Fibroblast of the aortic adventitia (primary cell): ENCODE measurements around the gene TANK. TPM values are rescaled to one million over a fixed set of nuclear protein-coding genes. Genes with fewer than 3 reads are reported as not detected.

Source experiments
- DNase-seq: peaks from one replicate; pipeline ENCODE4 v3.0.0-alpha.2; 2010; ENCODE audit warnings: low read depth
- H3K4me3 ChIP-seq: 2 replicates; pipeline ENCODE4 v1.5.1; 2011; ENCODE audit warnings: low read depth, mild to moderate bottlenecking, control low read depth, low read length, moderate library complexity
- total RNA-seq: library from RNA; depleted of rRNA; stranded (reverse); fragments of >200 nt; gene quantifications from 2 replicates; pipeline ENCODE4 v1.2.3, GENCODE V29; 2012; ENCODE audit warnings: low replicate concordance
- TF ChIP-seq, protein P1 (sequence below): IDR thresholded peaks from 2 replicates; pipeline ENCODE4 v1.5.1; 2011; ENCODE audit warnings: mild to moderate bottlenecking, low read length, control low read depth, inconsistent platforms; ENCODE audit not compliant: insufficient read depth

Gene TANK, protein sequence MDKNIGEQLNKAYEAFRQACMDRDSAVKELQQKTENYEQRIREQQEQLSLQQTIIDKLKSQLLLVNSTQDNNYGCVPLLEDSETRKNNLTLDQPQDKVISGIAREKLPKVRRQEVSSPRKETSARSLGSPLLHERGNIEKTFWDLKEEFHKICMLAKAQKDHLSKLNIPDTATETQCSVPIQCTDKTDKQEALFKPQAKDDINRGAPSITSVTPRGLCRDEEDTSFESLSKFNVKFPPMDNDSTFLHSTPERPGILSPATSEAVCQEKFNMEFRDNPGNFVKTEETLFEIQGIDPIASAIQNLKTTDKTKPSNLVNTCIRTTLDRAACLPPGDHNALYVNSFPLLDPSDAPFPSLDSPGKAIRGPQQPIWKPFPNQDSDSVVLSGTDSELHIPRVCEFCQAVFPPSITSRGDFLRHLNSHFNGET
- 44.2 and 57.8 TPM in 2 replicates for total RNA-seq

DNA sequence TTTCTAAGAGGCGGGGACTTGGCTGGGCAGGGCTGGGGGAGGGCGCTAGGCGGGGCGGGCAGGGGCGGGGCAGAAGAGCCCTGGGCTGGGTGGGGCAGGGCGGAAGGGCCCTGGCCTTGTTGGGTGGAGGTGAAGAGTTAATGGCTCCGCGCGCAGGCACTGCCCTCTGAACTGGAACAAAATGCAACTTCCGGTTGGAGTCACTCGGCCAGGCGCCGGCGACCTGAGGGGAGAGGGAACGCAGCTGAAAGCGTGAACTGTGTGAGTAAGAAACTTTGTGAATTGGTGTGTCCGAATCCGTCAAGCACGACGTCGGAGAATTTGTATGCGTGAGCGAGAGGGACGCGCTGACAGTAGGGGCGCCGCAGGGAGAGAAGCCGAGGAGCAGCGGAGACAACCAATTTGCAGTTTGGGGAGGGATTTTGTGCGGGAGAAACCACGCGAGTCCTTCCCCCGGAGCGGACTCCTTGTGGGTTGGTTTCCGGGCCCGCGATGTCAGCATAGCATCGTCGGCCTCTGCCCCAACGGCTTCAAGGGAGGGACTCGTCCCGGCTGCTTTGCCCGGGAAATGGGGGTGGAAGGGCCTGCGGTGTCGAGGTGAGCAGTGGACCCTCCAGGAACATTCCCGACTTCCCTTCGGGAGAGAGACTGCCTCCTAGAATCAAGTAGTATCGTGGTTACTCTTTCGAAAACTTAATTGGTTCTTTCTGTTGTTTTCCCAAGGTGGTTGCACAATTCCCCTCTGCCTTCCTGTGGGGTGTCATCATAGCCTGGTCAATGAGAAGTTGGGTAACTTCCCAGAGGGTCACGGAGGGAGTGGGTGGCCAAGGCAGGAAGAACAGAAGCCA lies at the start of gene TANK:
Gene TANK, plus strand, starts transcription at position 203 of the 848 bp plus-strand sequence. CDS start 19,235 bp downstream, outside the sequence.
- H3K4me3 ChIP-seq = peak within 1 kb of the TSS; percentile 95
- peak; percentile 98 for DNase-seq
- TF ChIP-seq, protein P1, sequence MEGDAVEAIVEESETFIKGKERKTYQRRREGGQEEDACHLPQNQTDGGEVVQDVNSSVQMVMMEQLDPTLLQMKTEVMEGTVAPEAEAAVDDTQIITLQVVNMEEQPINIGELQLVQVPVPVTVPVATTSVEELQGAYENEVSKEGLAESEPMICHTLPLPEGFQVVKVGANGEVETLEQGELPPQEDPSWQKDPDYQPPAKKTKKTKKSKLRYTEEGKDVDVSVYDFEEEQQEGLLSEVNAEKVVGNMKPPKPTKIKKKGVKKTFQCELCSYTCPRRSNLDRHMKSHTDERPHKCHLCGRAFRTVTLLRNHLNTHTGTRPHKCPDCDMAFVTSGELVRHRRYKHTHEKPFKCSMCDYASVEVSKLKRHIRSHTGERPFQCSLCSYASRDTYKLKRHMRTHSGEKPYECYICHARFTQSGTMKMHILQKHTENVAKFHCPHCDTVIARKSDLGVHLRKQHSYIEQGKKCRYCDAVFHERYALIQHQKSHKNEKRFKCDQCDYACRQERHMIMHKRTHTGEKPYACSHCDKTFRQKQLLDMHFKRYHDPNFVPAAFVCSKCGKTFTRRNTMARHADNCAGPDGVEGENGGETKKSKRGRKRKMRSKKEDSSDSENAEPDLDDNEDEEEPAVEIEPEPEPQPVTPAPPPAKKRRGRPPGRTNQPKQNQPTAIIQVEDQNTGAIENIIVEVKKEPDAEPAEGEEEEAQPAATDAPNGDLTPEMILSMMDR = peak; percentile 12

DNA sequence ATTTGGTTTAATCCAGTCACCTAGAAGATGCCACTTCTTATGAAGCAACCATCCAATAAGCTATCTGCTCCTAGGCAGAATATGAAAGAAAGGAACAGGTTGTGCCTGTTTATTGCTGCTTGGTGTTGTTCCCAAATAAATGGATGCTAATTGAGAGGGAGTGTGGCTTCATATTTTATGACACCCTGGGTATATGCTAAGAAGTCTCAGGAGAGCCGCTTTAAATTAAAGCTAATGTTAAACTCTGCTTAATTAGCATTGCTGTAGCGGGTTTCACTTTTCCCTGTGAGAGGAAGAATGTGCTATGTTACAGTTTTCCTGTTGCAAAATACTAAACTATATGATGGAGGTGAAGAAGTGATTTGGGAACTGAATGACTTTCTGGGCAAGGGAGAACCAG lies 48.7 kb upstream of the TANK start:
- no peak for DNase-seq
- TF ChIP-seq, protein P1 = no peak
- H3K4me3 ChIP-seq = no peak overlapping the region

DNA sequence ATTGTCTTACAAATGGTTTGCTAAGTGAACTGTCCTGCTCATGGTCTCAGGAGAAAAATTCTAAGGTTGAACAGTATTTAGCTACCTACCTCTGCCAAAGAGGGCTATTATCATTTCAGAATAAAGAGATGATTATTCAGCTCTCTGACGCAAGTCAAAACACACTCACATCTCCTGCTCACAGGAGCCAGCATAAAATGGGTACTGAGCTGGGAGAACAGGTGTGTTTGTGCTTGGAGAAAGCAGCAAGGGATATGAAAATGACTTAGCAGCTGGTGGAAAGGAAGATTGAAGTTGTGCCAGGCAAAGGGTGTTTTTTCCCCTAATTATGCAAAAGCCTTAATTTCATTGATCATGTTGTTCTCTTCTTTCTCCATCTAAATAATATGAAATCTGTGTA lies 47.3 kb upstream of the TANK start:
- no peak overlapping the region for H3K4me3 ChIP-seq
- no peak for DNase-seq
- TF ChIP-seq, protein P1 = no peak

DNA sequence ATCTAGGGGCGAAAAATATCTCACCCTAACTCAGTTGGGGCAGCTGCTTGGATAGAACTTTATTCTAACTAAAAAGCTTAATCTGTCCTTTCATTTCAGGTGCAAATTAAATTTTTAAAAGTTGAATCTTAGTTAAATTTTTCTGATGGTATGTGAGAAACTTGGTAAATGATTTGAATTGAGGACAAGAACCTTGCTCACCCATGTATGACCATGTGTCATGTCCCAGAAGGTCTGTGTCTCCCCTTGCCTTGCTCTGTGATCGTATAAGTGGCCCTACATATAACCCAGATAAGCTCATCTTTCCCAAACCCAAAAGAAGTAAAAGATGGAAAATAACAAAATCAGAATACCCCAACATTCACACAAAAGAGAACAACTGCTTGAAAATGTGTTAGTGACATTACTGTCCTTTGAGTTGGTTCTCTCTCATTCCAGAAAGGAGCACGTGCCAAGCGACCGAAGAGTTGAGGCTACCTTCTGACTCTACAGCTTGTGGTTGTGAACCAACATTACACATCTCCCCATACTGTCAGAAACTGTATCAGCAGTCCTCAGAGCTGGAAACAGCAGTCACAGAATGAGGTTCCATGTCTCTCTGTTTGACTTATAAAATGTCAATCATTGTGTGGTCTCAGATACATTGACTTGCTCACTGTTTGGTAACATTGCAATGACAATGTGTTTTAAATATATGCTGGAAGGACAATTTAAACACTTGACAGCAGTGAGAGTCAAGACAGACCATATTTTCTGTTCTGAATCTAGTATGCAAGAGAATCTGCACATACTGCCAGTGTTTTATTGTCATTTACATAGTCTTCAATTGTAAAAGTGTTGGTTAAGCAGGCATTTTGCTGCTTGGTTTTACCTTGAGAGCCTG lies 46.3 kb upstream of the TANK start:
- H3K4me3 ChIP-seq = no peak overlapping the region
- no peak for DNase-seq
- TF ChIP-seq, protein P1 = no peak

DNA sequence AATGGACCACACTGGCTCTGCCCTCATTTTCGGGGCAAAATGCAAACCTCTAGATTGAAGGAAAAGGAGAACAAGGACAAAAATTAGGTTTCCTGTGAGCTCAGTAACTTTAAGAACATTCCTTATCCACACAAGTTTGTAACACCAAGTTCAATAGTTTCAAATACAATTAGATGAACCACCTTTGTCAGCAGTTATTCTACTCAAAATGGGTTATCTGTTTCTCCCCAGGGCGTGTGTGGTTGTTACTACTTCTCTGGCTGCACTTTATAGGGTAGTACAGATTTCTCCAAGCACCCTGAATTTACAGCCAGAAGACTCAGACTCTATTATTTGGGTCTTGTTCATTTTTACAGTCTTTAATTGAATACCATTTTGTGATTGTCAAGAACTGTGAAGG lies 45.0 kb upstream of the TANK start:
- TF ChIP-seq, protein P1 = no peak
- no peak for DNase-seq
- H3K4me3 ChIP-seq = no peak overlapping the region
